ENCODE measurements around the gene INSYN2B. TPM values are rescaled to one million over a fixed set of nuclear protein-coding genes. Genes with fewer than 3 reads are reported as not detected.

The INSYN2B gene
- total and polyA plus RNA-seq, 2 of the 8 experiments (the other 6 are each of a cell fraction or from before 2014, with no cell fraction given), result not detected

DNA sequence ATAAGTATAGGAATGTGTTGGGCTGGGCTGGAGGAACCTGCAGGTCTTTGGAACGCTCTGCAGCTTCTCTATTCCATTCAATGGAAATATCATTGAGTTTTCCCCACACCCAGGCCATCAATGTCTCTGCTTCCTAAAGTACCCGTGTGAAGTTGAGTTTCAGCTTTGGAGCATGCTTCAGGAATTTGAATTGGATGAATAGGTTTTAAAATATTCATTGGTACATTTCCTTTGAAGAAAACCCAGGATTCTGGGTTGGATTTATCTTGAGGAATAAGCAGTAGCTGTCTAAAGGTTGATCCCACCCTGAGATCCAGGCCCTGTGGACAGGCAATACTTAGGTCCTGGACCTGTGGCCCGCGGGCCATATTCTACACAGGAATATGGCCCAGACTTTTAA, 37.3 kb downstream of the INSYN2B start:
- no peak overlapping the region for H3K9ac ChIP-seq (replicated peaks in 1 of 4; ENCODE audit: extremely low read depth in 1 of 4, low read depth in 3 of 4, low read length in 3 of 4)
- 100% methylated on average over 4 of the region's 4 CpGs; no CpG with 5 or more reads in 1 of the 2 experiments for WGBS, 2 experiments (ENCODE audit: extremely low coverage in 1 of 2, insufficient coverage in 1 of 2, insufficient read length in 1 of 2, insufficient replicate concordance in 2 of 2, low coverage in 1 of 2, low lambda C conversion rate in 2 of 2, missing lambda C conversion rate in 1 of 2)
- no peak overlapping the region for H3K4me2 ChIP-seq (ENCODE audit: insufficient read depth in 1 of 2, low read depth in 2 of 2, low read length in 2 of 2)

More for the DNA sequence above, 37.3 kb downstream of the INSYN2B start:
- Histone ChIP-seq H3K27ac (ENCODE audit: low read depth, low read length) (no peak overlapping the region), H3K56ac (replicated peaks; ENCODE audit: insufficient read length, low read depth, low read length) (no peak overlapping the region), H3K18ac (ENCODE audit: extremely low read depth, low read length) (no peak overlapping the region), H2AK5ac (ENCODE audit: low read depth, low read length) (no peak overlapping the region), H3K9me3 (ENCODE audit: insufficient read depth in 2 of 2, low read depth in 1 of 2, low read length in 1 of 2) (no peaks in the 10 kb centered on the region), H3K4me3 (ENCODE audit: extremely low read depth in 1 of 4, insufficient read depth in 2 of 4, low read depth in 3 of 4, low read length in 4 of 4) (no peak overlapping the region), H2BK15ac (ENCODE audit: low read length) (no peak overlapping the region), H3K14ac (ENCODE audit: insufficient read length) (no peak overlapping the region), H3K36me3 (ENCODE audit: control insufficient read depth in 2 of 4, insufficient read depth in 4 of 4, low read length in 3 of 4) (no peaks in the 10 kb centered on the region), H3K4ac (replicated peaks; ENCODE audit: insufficient read length, low read depth, low read length) (no peak overlapping the region), H2BK5ac (ENCODE audit: low read depth, low read length) (no peak overlapping the region), H4K5ac (ENCODE audit: insufficient read length, low read depth, low read length) (no peak overlapping the region), H4K8ac (ENCODE audit: extremely low read depth, insufficient read depth, low read length) (no peak overlapping the region), H4K20me1 (replicated peaks in 1 of 2; ENCODE audit: control insufficient read depth in 1 of 2, insufficient read depth in 2 of 2, low read length in 2 of 2) (no peaks in the 10 kb centered on the region), H3K23ac (ENCODE audit: insufficient read length) (no peak overlapping the region), H2BK12ac (ENCODE audit: low read depth, low read length) (no peak overlapping the region), H3K79me1 (ENCODE audit: low read depth, low read length) (no peaks in the 10 kb centered on the region), H4K91ac (replicated peaks; ENCODE audit: insufficient read length, low read length) (no peak overlapping the region), H3K27me3 (replicated peaks in 1 of 4; ENCODE audit: control insufficient read depth in 3 of 4, extremely low read depth in 1 of 4, insufficient read depth in 3 of 4, low read length in 3 of 4) (no peaks in the 10 kb centered on the region), H2BK20ac (ENCODE audit: low read length) (no peak overlapping the region), H2BK120ac (replicated peaks; ENCODE audit: low read depth, low read length) (no peak overlapping the region), H3K4me1 (replicated peaks in 1 of 4; ENCODE audit: control insufficient read depth in 3 of 4, insufficient read depth in 4 of 4, low read length in 3 of 4) (peaks cover 5 to 7% (median 5%) of the 10 kb centered on the region in 4 experiments; a peak in 6 of 7 replicates), H2AFZ (ENCODE audit: low read length) (no peak overlapping the region), H3K79me2 (ENCODE audit: control insufficient read depth in 1 of 2, insufficient read depth in 2 of 2, low read length in 2 of 2) (no peaks in the 10 kb centered on the region), H3K23me2 (ENCODE audit: low read depth, low read length) (no peaks in the 10 kb centered on the region)
- no peak for TF ChIP-seq EGR1 (IDR thresholded peaks at IDR 0.05; ENCODE audit: borderline replicate concordance, low read depth, low read length)
- TF ChIP-seq SIX5 (IDR thresholded peaks at IDR 0.05; ENCODE audit: low read depth, low read length), result no peak
- no peak for TF ChIP-seq CBX5 (IDR thresholded peaks at IDR 0.05; ENCODE audit: low read depth, low read length)
- TF ChIP-seq HDAC2 (IDR thresholded peaks at IDR 0.05; ENCODE audit: borderline replicate concordance in 1 of 2, low read depth in 2 of 2, low read length in 2 of 2), result no peak
- no peak for TF ChIP-seq MAFK (IDR thresholded peaks at IDR 0.05; ENCODE audit: low read depth, low read length)
- TF ChIP-seq CREB1 (IDR thresholded peaks at IDR 0.05), result no peak
- no peak for TF ChIP-seq JUN (IDR thresholded peaks at IDR 0.05; ENCODE audit: low read depth, low read length)
- TF ChIP-seq TAF7 (optimal IDR thresholded peaks at IDR 0.05; ENCODE audit: borderline replicate concordance, low read depth, low read length), result no peak
- TF ChIP-seq SRF (IDR thresholded peaks at IDR 0.05; ENCODE audit: low read depth, low read length), result no peak
- CTCF ChIA-PET (ENCODE audit: partially characterized antibody), result interaction anchor here (1.2 to 1.6 kb wide), 2 partner anchors 12 to 38 kb away, joined by 3 read pairs; no protein-coding TSS in a partner anchor
- DNase-seq (ENCODE audit: low read depth in 1 of 2, low spot score in 2 of 2), result no peak
- POLR2A ChIA-PET (ENCODE audit: partially characterized antibody), result no interaction called here
- FAIRE-seq, result no peak
